H1 (cell line): ENCODE measurements around the gene ACYP1. TPM values are rescaled to one million over a fixed set of nuclear protein-coding genes. Genes with fewer than 3 reads are reported as not detected.

Experiments
- CBX5 ChIP-seq: fragments of 300-800, 300-1000 bp; sonication (generic); IDR thresholded peaks from 2 replicates; pipeline ENCODE4 v1.7.1; 2016; ENCODE audit warnings: antibody characterized with exemption, low read length, low read depth
- CHD2 ChIP-seq: IDR thresholded peaks from 2 replicates; pipeline ENCODE4 v1.6.1; 2012; ENCODE audit warnings: low read length, improper control_type of control experiment
- GABPA ChIP-seq: IDR thresholded peaks from 2 replicates; pipeline ENCODE4 v1.6.1; 2011; ENCODE audit warnings: mild to moderate bottlenecking, low read length, moderate library complexity, borderline replicate concordance; ENCODE audit not compliant: insufficient read depth
- GTF2F1 ChIP-seq: IDR thresholded peaks from 2 replicates; pipeline ENCODE4 v1.6.1; 2012; ENCODE audit warnings: low read depth, low read length, improper control_type of control experiment, borderline replicate concordance
- HDAC2 ChIP-seq, 2 experiments: fragments of 300-600 bp in 1 of 2; sonication (generic) in 1 of 2; IDR thresholded peaks; 2 replicates each; pipeline ENCODE4 v1.6.1; 2011 to 2012; ENCODE audit warnings: low read depth in 2 of 2, low read length in 2 of 2, mild to moderate bottlenecking in 2 of 2, moderate library complexity in 2 of 2, borderline replicate concordance in 1 of 2, inconsistent platforms in 1 of 2
- KDM1A ChIP-seq: fragments of 200-600, 300-600 bp; sonication (generic); IDR thresholded peaks from 2 replicates; pipeline ENCODE4 v1.7.1; 2016; ENCODE audit warnings: mild to moderate bottlenecking, low read length, borderline replicate concordance
- KDM4A ChIP-seq: IDR thresholded peaks from one replicate; pipeline ENCODE4 v1.7.1; 2012; ENCODE audit warnings: low read depth, mild to moderate bottlenecking, moderate library complexity, low read length, inconsistent platforms; ENCODE audit not compliant: severe bottlenecking
- KDM5A ChIP-seq: fragments of 200-600 bp; IDR thresholded peaks from 2 replicates; pipeline ENCODE4 v1.7.1; 2012; ENCODE audit warnings: mild to moderate bottlenecking, low read length, inconsistent platforms, mixed read lengths
- POLR2A ChIP-seq, 2 experiments: IDR thresholded peaks; 1 replicate in 1 of 2; 2 replicates in 1 of 2; pipeline ENCODE4 v1.6.1; 2011; ENCODE audit warnings: low read depth in 2 of 2, low read length in 2 of 2, mild to moderate bottlenecking in 2 of 2; ENCODE audit errors: control extremely low read depth in 1 of 2
- POLR2AphosphoS5 ChIP-seq: IDR thresholded peaks from 2 replicates; pipeline ENCODE4 v1.6.1; 2011; ENCODE audit warnings: low read depth, low read length
- RBBP5 ChIP-seq: IDR thresholded peaks from 2 replicates; pipeline ENCODE4 v1.7.1; 2012; ENCODE audit warnings: low read depth, mild to moderate bottlenecking, inconsistent platforms, low read length, moderate library complexity, borderline replicate concordance
- RNF2 ChIP-seq: fragments of 200-900, 300-1000 bp; sonication (generic); IDR thresholded peaks from 2 replicates; pipeline ENCODE4 v1.7.1; 2016; ENCODE audit warnings: borderline replicate concordance, low read depth, mild to moderate bottlenecking, antibody characterized with exemption, low read length; ENCODE audit not compliant: poor library complexity, severe bottlenecking; ENCODE audit errors: missing control alignments
- RXRA ChIP-seq: IDR thresholded peaks from 2 replicates; pipeline ENCODE4 v1.6.1; 2011; ENCODE audit warnings: low read depth, mild to moderate bottlenecking, low read length, moderate library complexity; ENCODE audit not compliant: insufficient read depth
- SAP30 ChIP-seq: fragments of 300-600 bp; sonication (generic); IDR thresholded peaks from 2 replicates; pipeline ENCODE4 v1.7.1; 2012; ENCODE audit warnings: low read length, moderate library complexity, mild to moderate bottlenecking, inconsistent platforms; ENCODE audit not compliant: insufficient read depth, insufficient replicate concordance
- SRF ChIP-seq: IDR thresholded peaks from 2 replicates; pipeline ENCODE4 v1.6.1; 2011; ENCODE audit warnings: mild to moderate bottlenecking, low read depth, low read length, moderate library complexity
- SUZ12 ChIP-seq: fragments of 200-600 bp; sonication (generic); IDR thresholded peaks from 2 replicates; pipeline ENCODE4 v1.6.1; 2012; ENCODE audit warnings: mild to moderate bottlenecking, inconsistent platforms, low read length, moderate library complexity, mixed read lengths
- TAF1 ChIP-seq: IDR thresholded peaks from 2 replicates; pipeline ENCODE4 v1.6.1; 2011; ENCODE audit warnings: mild to moderate bottlenecking, low read depth, low read length
- TCF12 ChIP-seq: IDR thresholded peaks from 2 replicates; pipeline ENCODE4 v1.6.1; 2011; ENCODE audit warnings: low read depth, mild to moderate bottlenecking, low read length
- polyA plus RNA-seq, 7 experiments: library from polyadenylated mRNA; depleted of rRNA in 3 of 7; stranded (reverse) in 5 of 7; unstranded in 2 of 7; fragments of >200 nt in 5 of 7; fragments of 200-250 nt in 2 of 7; gene quantifications; 1 replicate in 5 of 7; 2 replicates in 1 of 7; 4 replicates in 1 of 7; pipeline versions ENCODE4 v1.2.1 to v1.2.3, GENCODE V29; 2011 to 2013; ENCODE audit warnings: missing spikeins in 2 of 7, mixed read lengths in 2 of 7
- total RNA-seq: library from RNA; stranded (reverse); fragmentation: NEBNext Ultra II Directional; extraction: Animal tissue kit (Norgen Biotek cat#: 25700); gene quantifications from 2 replicates; pipeline ENCODE4 v1.2.1, GENCODE V29; 2021
- TF ChIP-seq, protein P1 (sequence below), 3 experiments: IDR thresholded peaks; 1 replicate in 2 of 3; 2 replicates in 1 of 3; pipeline versions ENCODE4 v1.5.1 to v1.6.1; 2011; ENCODE audit warnings: low read length in 3 of 3, mild to moderate bottlenecking in 3 of 3, inconsistent platforms in 2 of 3, low read depth in 1 of 3, moderate library complexity in 1 of 3; ENCODE audit not compliant: insufficient read depth in 1 of 3; ENCODE audit errors: control extremely low read depth in 1 of 3
- TF ChIP-seq, protein P2 (sequence below): IDR thresholded peaks from 2 replicates; pipeline ENCODE4 v1.6.1; 2011; ENCODE audit warnings: low read depth, mild to moderate bottlenecking, low read length; ENCODE audit not compliant: insufficient read depth

Gene ACYP1
- total and polyA plus RNA-seq, 2 of the 8 experiments (the other 6 are each of a cell fraction or from before 2014, with no cell fraction given): 22.3 to 24.8 TPM

DNA sequence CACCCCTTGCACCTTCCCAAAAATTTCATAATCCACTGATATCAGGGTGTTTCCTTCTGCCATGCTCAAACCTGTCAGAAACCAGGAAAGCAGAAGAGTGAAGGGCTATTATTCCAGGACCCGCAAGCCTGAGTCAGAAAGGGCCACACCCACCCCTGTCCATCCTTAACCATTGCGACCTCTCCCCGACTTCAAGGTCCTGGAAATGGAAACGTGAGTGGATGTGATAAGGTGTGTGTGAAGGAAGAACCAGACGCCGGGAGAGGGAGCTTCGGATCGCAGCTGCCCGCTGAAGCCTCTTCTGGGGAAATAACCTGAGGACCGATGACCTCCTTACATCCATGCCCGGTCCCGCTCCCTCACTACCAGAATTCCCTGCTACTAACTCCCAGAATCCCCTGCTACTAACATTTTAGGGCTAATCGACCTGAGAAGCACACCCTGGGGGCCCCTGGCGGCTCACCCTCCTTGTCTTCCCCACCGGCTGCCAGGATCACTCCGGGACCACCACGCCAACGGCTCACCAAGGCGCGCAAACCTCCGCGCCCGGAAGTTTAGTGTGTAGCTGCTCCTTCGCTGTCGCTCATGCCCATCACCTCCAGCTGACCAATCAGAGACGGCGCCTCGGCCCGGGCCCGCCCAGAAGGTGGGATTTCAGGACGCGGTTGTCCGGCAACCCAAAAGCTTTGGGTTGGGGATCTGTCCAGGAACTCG, at the start of gene ACYP1 (continued):
- TF ChIP-seq KDM1A: peak; percentile 71; the same call in 1 of the 2 replicates
- TF ChIP-seq RBBP5: no peak; the same call in 1 of the 2 replicates
- TF ChIP-seq KDM4A: peak; percentile 74
- TF ChIP-seq, protein P1, sequence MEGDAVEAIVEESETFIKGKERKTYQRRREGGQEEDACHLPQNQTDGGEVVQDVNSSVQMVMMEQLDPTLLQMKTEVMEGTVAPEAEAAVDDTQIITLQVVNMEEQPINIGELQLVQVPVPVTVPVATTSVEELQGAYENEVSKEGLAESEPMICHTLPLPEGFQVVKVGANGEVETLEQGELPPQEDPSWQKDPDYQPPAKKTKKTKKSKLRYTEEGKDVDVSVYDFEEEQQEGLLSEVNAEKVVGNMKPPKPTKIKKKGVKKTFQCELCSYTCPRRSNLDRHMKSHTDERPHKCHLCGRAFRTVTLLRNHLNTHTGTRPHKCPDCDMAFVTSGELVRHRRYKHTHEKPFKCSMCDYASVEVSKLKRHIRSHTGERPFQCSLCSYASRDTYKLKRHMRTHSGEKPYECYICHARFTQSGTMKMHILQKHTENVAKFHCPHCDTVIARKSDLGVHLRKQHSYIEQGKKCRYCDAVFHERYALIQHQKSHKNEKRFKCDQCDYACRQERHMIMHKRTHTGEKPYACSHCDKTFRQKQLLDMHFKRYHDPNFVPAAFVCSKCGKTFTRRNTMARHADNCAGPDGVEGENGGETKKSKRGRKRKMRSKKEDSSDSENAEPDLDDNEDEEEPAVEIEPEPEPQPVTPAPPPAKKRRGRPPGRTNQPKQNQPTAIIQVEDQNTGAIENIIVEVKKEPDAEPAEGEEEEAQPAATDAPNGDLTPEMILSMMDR (IDR thresholded peaks at IDR 0.05; ENCODE audit: control extremely low read depth in 1 of 3, insufficient read depth in 1 of 3, low read depth in 1 of 3, low read length in 3 of 3): no peak
- no peak for TF ChIP-seq RNF2
- TF ChIP-seq CHD2: peak; percentile 92
- no peak for TF ChIP-seq RXRA
- TF ChIP-seq, protein P2, sequence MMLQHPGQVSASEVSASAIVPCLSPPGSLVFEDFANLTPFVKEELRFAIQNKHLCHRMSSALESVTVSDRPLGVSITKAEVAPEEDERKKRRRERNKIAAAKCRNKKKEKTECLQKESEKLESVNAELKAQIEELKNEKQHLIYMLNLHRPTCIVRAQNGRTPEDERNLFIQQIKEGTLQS: no peak
- no peak for TF ChIP-seq CBX5
- peak; percentile 66; the same call in 1 of the 2 replicates for TF ChIP-seq GABPA
- TF ChIP-seq HDAC2 (IDR thresholded peaks at IDR 0.05; ENCODE audit: borderline replicate concordance in 1 of 2, low read depth in 2 of 2, low read length in 2 of 2): peak in 1 of 2 experiments; percentile 92; a peak in 2 of 4 replicates
- TF ChIP-seq POLR2A (IDR thresholded peaks at IDR 0.05; ENCODE audit: control extremely low read depth in 1 of 2, low read depth in 2 of 2, low read length in 2 of 2): peak in 1 of 2 experiments; percentile 48; a peak in 1 of 3 replicates
- TF ChIP-seq SAP30: no peak
- peak; percentile 44; the same call in 1 of the 2 replicates for TF ChIP-seq TAF1
- TF ChIP-seq KDM5A: no peak
- no peak for TF ChIP-seq SRF
- no peak for TF ChIP-seq GTF2F1
- TF ChIP-seq SUZ12: no peak
- TF ChIP-seq TCF12: no peak
- TF ChIP-seq POLR2AphosphoS5: no peak
